Liver (tissue), 9 donors: ENCODE results near the gene JAK2. TPM values are rescaled to one million over a fixed set of nuclear protein-coding genes. Genes with fewer than 3 reads are reported as not detected.
"Not testable (repeated sequence)": the region's sequence is repeated elsewhere in the genome, so short reads cannot be mapped to it uniquely, and the experiment has no call there.

Experiments
- DNase-seq: peaks from one replicate; pipeline ENCODE4 v3.0.0-alpha.2; 2017; ENCODE audit warnings: low spot score
- H3K27ac ChIP-seq, 2 donors: one replicate each; pipeline ENCODE4 v1.7.0; 2013; ENCODE audit warnings: inconsistent platforms in 2 of 2, low read length in 2 of 2, control low read depth in 1 of 2, low read depth in 1 of 2, mild to moderate bottlenecking in 1 of 2
- H3K27me3 ChIP-seq, 4 donors: one replicate each; pipeline versions ENCODE4 v1.6.1 to v1.7.0; 2013; ENCODE audit warnings: low read length in 3 of 4, inconsistent platforms in 1 of 4, mild to moderate bottlenecking in 1 of 4, moderate library complexity in 1 of 4; ENCODE audit not compliant: control insufficient read depth in 4 of 4, insufficient read depth in 4 of 4
- H3K36me3 ChIP-seq, 4 donors: one replicate each; pipeline versions ENCODE4 v1.6.1 to v1.7.0; 2013; ENCODE audit warnings: low read length in 3 of 4, mild to moderate bottlenecking in 3 of 4, low read depth in 1 of 4, moderate library complexity in 1 of 4; ENCODE audit not compliant: control insufficient read depth in 4 of 4, insufficient read depth in 3 of 4
- H3K4me1 ChIP-seq, 4 donors: one replicate each; pipeline versions ENCODE4 v1.6.1 to v1.7.0; 2013; ENCODE audit warnings: low read length in 3 of 4, mild to moderate bottlenecking in 3 of 4, moderate library complexity in 1 of 4; ENCODE audit not compliant: control insufficient read depth in 4 of 4, insufficient read depth in 4 of 4
- H3K4me3 ChIP-seq, 3 donors: one replicate each; pipeline versions ENCODE4 v1.6.1 to v1.7.0; 2013; ENCODE audit warnings: low read length in 3 of 3, control low read depth in 1 of 3, low read depth in 1 of 3, mild to moderate bottlenecking in 1 of 3
- H3K9ac ChIP-seq, 2 donors: one replicate each; pipeline ENCODE4 v1.7.0; 2013; ENCODE audit warnings: low read length in 2 of 2, mild to moderate bottlenecking in 2 of 2, moderate library complexity in 2 of 2, control low read depth in 1 of 2, low read depth in 1 of 2
- H3K9me3 ChIP-seq, 4 donors: one replicate each; pipeline versions ENCODE4 v1.6.1 to v1.7.0; 2013; ENCODE audit warnings: low read length in 3 of 4; ENCODE audit not compliant: control insufficient read depth in 4 of 4
- FOXA1 ChIP-seq: IDR thresholded peaks from 2 replicates; pipeline ENCODE4 v1.6.1; 2016; ENCODE audit warnings: antibody characterized with exemption
- FOXA2 ChIP-seq: IDR thresholded peaks from 2 replicates; pipeline ENCODE4 v1.6.1; 2016; ENCODE audit warnings: antibody characterized with exemption
- GABPA ChIP-seq, 2 donors: IDR thresholded peaks in 1 of 2; conservative IDR thresholded peaks in 1 of 2; 2 replicates each; pipeline ENCODE4 v1.6.1; 2016; ENCODE audit warnings: antibody characterized with exemption in 2 of 2, mild to moderate bottlenecking in 1 of 2, moderate library complexity in 1 of 2
- HNF4A ChIP-seq, 2 donors: conservative IDR thresholded peaks; 2 replicates each; pipeline ENCODE4 v1.6.1; 2016; ENCODE audit warnings: antibody characterized with exemption in 2 of 2, mild to moderate bottlenecking in 2 of 2
- RAD21 ChIP-seq, 2 donors: IDR thresholded peaks; 2 replicates each; pipeline ENCODE4 v1.6.1; 2016; ENCODE audit warnings: antibody characterized with exemption in 2 of 2, mild to moderate bottlenecking in 2 of 2
- SP1 ChIP-seq: IDR thresholded peaks from 2 replicates; pipeline ENCODE4 v1.6.1; 2018; ENCODE audit warnings: antibody characterized with exemption, mild to moderate bottlenecking
- TAF1 ChIP-seq: conservative IDR thresholded peaks from 2 replicates; pipeline ENCODE4 v1.6.1; 2016; ENCODE audit warnings: antibody characterized with exemption, mild to moderate bottlenecking
- YY1 ChIP-seq: IDR thresholded peaks from 2 replicates; pipeline ENCODE4 v1.6.1; 2016; ENCODE audit warnings: antibody characterized with exemption, mild to moderate bottlenecking
- WGBS: extraction: QIAGEN DNeasy Blood & Tissue Kit; methylation state at CpG from one replicate; pipeline ENCODE4 v1.1.7; 2013; 5-methylcytosine and 5-hydroxymethylcytosine counted together
- polyA plus RNA-seq, 2 donors: library from polyadenylated mRNA; stranded (reverse) in 1 of 2; unstranded in 1 of 2; fragments of 200-250 nt in 1 of 2; fragments of >200 nt in 1 of 2; fragmentation: Nextera tagmentation in 1 of 2; extraction: Ambion mirVana in 1 of 2; gene quantifications; one replicate each; pipeline versions ENCODE4 v1.2.1 to v1.2.3, GENCODE V29; 2013 to 2015
- total RNA-seq, 2 donors: library from RNA; depleted of rRNA; stranded (reverse); fragments of >200 nt; gene quantifications; one replicate each; pipeline ENCODE4 v1.2.3, GENCODE V29; 2014
- TF ChIP-seq, protein P1 (sequence below): IDR thresholded peaks from 2 replicates; pipeline ENCODE4 v1.6.1; 2016; ENCODE audit warnings: antibody characterized with exemption
- TF ChIP-seq, protein P2 (sequence below): IDR thresholded peaks from 2 replicates; pipeline ENCODE4 v1.6.1; 2016; ENCODE audit warnings: antibody characterized with exemption, mild to moderate bottlenecking
- donor health status: healthy.
- donor health status: healthy.
- donor health status: healthy.
- donor health status: healthy.
- donor health status: healthy.

The JAK2 gene
- total and polyA plus RNA-seq, 4 donors, result 1.5 to 21.5 (median 5.1) TPM

DNA sequence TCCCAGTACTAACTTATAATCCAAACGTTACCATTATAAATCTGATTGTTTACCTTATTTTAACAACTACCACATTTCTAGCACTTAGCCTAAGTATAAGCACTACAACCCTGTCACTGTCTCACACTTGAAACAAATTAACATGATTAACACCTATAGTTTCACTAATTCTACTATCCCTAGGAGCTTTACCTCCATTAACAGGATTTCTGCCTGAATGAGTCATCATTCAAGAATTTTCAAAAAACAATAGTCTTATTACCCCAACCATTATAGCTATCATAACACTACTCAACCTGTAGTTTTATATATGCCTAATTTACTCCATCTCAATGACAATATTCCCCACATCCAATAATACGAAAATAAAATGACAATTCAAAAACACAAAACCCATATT, 110.7 kb downstream of the JAK2 start:
- DNase-seq, result no peak
- peaks cover 0 to 7% (median 0%) of the 10 kb centered on the region in 4 donors for H3K36me3 ChIP-seq
- H3K4me3 ChIP-seq, result no peak overlapping the region
- TF ChIP-seq FOXA2, result no peak
- TF ChIP-seq RAD21 (IDR thresholded peaks at IDR 0.05), result no peak
- TF ChIP-seq, protein P1, sequence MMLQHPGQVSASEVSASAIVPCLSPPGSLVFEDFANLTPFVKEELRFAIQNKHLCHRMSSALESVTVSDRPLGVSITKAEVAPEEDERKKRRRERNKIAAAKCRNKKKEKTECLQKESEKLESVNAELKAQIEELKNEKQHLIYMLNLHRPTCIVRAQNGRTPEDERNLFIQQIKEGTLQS, result no peak
- TF ChIP-seq, protein P2, sequence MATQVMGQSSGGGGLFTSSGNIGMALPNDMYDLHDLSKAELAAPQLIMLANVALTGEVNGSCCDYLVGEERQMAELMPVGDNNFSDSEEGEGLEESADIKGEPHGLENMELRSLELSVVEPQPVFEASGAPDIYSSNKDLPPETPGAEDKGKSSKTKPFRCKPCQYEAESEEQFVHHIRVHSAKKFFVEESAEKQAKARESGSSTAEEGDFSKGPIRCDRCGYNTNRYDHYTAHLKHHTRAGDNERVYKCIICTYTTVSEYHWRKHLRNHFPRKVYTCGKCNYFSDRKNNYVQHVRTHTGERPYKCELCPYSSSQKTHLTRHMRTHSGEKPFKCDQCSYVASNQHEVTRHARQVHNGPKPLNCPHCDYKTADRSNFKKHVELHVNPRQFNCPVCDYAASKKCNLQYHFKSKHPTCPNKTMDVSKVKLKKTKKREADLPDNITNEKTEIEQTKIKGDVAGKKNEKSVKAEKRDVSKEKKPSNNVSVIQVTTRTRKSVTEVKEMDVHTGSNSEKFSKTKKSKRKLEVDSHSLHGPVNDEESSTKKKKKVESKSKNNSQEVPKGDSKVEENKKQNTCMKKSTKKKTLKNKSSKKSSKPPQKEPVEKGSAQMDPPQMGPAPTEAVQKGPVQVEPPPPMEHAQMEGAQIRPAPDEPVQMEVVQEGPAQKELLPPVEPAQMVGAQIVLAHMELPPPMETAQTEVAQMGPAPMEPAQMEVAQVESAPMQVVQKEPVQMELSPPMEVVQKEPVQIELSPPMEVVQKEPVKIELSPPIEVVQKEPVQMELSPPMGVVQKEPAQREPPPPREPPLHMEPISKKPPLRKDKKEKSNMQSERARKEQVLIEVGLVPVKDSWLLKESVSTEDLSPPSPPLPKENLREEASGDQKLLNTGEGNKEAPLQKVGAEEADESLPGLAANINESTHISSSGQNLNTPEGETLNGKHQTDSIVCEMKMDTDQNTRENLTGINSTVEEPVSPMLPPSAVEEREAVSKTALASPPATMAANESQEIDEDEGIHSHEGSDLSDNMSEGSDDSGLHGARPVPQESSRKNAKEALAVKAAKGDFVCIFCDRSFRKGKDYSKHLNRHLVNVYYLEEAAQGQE, result no peak
- TF ChIP-seq FOXA1, result no peak
- no peak for TF ChIP-seq HNF4A (conservative IDR thresholded peaks at IDR 0.05)
- TF ChIP-seq TAF1, result no peak
- TF ChIP-seq GABPA (IDR thresholded peaks at IDR 0.05 in 1 of 2, conservative IDR thresholded peaks at IDR 0.05 in 1 of 2), result no peak
- TF ChIP-seq YY1, result no peak
- WGBS, result 96% methylated on average over 2 of the region's 2 CpGs
- no peaks in the 10 kb centered on the region for H3K4me1 ChIP-seq
- no peaks in the 10 kb centered on the region for H3K27me3 ChIP-seq
- H3K9me3 ChIP-seq, result no peaks in the 10 kb centered on the region
- no peak overlapping the region for H3K27ac ChIP-seq
- no peak overlapping the region for H3K9ac ChIP-seq

DNA sequence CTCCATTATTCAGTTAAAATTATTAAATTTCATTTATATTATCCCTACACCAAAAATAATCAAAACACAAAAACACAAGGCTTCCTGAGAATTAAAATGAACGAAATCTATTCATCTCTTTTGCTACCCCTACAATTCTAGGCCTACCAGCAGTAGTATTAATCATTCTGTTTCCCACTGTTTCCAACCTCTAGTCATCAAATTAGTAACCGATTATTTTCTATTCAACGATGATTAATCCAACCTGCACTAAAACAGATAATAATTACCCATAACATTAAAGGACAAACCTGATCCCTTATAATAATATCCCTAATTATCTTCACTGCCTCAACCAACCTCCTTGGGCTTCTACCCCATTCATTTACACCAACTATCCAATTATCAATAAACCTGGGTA, 114.4 kb downstream of the JAK2 start:
- H3K36me3 ChIP-seq, result peaks cover 3 to 9% (median 4%) of the 10 kb centered on the region in 4 donors
- TF ChIP-seq TAF1 (no peak), SP1 (no peak)
- no peaks in the 10 kb centered on the region for H3K4me1 ChIP-seq
- no peak overlapping the region for H3K9ac ChIP-seq
- H3K27ac ChIP-seq, result no peak overlapping the region
- 97% methylated on average over 3 of the region's 3 CpGs for WGBS
- H3K9me3 ChIP-seq, result no peaks in the 10 kb centered on the region
- no peak for DNase-seq
- no peaks in the 10 kb centered on the region for H3K27me3 ChIP-seq
- no peak overlapping the region for H3K4me3 ChIP-seq

DNA sequence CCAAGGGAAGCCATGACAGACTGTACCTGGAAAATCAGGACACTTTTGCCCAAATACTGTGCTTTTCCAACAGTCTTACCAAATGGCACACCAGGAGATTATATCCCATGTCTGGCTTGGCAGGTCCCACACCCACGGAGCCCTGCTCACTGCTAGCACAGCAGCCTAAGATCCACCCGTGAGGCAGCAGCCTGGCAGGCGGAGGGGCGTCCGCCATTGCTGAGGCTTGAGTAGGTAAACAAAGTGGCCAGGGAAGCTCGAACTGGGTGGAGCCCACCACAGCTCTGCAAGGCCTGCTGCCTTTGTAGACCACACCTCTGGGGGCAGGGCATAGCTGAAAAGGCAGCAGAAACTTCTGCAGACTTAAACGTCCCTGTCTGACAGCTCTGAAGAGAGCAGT, 116.1 kb downstream of the JAK2 start:
- WGBS, result 96% methylated on average over 7 of the region's 7 CpGs
- H3K27me3 ChIP-seq, H3K27ac ChIP-seq, DNase-seq, H3K4me3 ChIP-seq, H3K4me1 ChIP-seq, H3K36me3 ChIP-seq, H3K9me3 ChIP-seq, H3K9ac ChIP-seq: not testable (repeated sequence)

DNA sequence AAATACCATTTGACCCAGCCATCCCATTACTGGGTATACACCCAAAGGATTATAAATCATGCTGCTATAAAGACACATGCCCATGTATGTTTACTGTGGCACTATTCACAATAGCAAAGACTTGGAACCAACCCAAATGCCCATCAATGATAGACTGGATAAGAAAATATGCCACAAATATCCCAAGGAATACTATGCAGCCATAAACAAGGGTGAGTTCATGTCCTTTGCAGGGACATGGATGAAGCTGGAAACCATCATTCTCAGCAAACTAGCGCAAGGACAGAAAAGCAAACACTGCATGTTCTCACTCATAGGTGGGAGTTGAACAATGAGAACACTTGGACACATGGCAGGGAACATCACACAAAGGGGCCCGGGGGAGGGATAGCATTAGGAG, 121.4 kb downstream of the JAK2 start:
- WGBS, result 100% methylated on average over 2 of the region's 2 CpGs
- not testable (repeated sequence) for H3K9ac ChIP-seq, H3K4me3 ChIP-seq, H3K27ac ChIP-seq, H3K4me1 ChIP-seq, DNase-seq, H3K9me3 ChIP-seq, H3K27me3 ChIP-seq, H3K36me3 ChIP-seq
